Head of caudate nucleus (tissue), 42 donors: Measurements from ENCODE around the gene LTF.
"Not testable (repeated sequence)": the region's sequence is repeated elsewhere in the genome, so short reads cannot be mapped to it uniquely, and the experiment has no call there.

Experiments used
- DNase-seq, 42 donors: peaks; one replicate each; pipeline versions ENCODE4 v3.0.0 to v3.0.0-alpha.2; 2020 to 2021; ENCODE audit warnings: mixed read lengths in 7 of 42
- intact Hi-C: fragments of 100-400 bp; cut with DNase I; formaldehyde crosslinking; loops from one replicate; pipeline ENCODE4 v1.15.0; 2022

Gene LTF

GRCh38 chr3:46406788-46407611 lies 57.7 kb downstream of the LTF start, which contains the start of the genes CCR5AS and CCRL2:
Gene CCR5AS (minus strand): TSS chr3:46407066.
Gene CCRL2 (plus strand): TSS chr3:46407259. CDS start chr3:46408080, 821 bp downstream.
- peak in 21 of 42 donors; percentile 12 to 66 (median 35) for DNase-seq

GRCh38 chr3:46406443-46406787 lies 58.3 kb downstream of the LTF start:
- DNase-seq: peak in 1 of 42 donors; percentile 30
- intact Hi-C loops: no loop called here

More at GRCh38 chr3:46406788-46407611, 57.7 kb downstream of the LTF start, which contains the start of the genes CCR5AS and CCRL2:
- intact Hi-C loops: no loop called here

- no peak for DNase-seq
- intact Hi-C loops: no loop called here
Measured at GRCh38 chr3:46405301-46406019, 59.2 kb downstream of the LTF start.

DNA sequence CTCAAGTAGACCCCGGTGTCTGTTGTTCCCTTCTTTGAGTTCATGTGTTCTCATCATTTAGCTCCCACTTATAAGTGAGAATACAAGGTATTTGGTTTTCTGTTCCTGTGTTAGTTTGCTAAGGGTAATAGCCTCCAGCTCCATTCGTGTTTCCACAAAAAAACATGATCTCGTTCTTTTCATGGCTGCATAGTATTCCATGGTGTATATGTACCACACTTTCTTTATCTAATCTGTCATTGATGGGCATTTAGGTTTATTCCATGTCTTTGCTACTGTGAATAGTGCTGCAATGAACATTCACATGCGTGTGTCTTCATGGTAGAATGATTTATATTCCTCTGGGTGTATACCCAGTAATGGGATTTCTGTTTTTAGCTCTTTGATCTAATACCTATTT lies 61.8 kb downstream of the LTF start:
- intact Hi-C loops, DNase-seq: not testable (repeated sequence)

DNA sequence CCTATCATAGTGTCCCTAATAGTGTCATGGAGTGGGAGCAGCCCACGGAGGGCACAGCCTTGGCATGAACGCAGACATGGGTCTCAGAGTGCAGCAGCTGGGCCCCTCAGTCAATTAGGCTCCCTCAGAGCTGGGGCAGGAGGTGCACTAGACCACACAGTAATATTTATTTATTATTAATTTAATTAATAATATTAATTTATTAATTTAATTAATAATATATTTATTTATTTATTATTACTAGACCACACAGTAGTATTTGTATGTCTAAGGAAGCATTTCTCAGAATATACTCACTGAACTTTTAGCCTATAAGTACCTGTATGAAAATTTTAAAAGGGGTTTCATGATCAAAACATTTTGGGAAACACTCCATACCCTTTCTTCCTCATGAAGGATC lies 63.1 kb downstream of the LTF start:
- intact Hi-C loops: no loop called here
- DNase-seq: no peak

DNA sequence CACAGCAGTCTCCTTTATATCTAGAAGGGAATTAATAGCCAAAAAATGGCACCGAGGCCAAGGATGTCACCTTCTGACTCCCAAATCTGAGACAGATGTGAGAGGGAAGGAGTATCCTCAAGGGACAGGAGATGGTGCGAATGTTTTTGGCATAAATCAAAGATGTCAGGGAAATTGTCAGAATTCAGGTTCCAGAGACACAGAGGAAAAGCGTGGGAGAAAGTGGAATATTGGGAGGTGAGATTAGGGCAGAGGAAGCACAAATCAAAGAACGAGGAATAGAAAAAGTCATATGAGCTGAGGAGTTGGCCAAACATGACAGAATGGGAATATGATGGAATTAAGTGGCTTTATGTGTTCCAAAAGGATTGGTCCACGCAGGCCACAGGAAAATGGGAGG lies 63.9 kb downstream of the LTF start:
- DNase-seq: peak in 2 of 42 donors; percentile 5 to 20
- intact Hi-C loops: no loop called here

GRCh38 chr3:46400000-46400734 lies 64.5 kb downstream of the LTF start:
- peak in 1 of 42 donors; percentile 15 for DNase-seq
- intact Hi-C loops: no loop called here

- intact Hi-C loops: no loop called here
Measured at GRCh38 chr3:46399557-46399956, 65.1 kb downstream of the LTF start.

GRCh38 chr3:46399098-46399497 lies 65.6 kb downstream of the LTF start:
- intact Hi-C loops: no loop called here
- peak in 2 of 42 donors; percentile 4 to 5 for DNase-seq

More at GRCh38 chr3:46399557-46399956, 65.1 kb downstream of the LTF start:
- DNase-seq: peak in 1 of 42 donors; percentile 8

- intact Hi-C loops: no loop called here
- no peak for DNase-seq
Measured at GRCh38 chr3:46398186-46398955, 66.3 kb downstream of the LTF start.

GRCh38 chr3:46397111-46397510 lies 67.6 kb downstream of the LTF start:
- intact Hi-C loops: no loop called here
- no peak for DNase-seq

DNA sequence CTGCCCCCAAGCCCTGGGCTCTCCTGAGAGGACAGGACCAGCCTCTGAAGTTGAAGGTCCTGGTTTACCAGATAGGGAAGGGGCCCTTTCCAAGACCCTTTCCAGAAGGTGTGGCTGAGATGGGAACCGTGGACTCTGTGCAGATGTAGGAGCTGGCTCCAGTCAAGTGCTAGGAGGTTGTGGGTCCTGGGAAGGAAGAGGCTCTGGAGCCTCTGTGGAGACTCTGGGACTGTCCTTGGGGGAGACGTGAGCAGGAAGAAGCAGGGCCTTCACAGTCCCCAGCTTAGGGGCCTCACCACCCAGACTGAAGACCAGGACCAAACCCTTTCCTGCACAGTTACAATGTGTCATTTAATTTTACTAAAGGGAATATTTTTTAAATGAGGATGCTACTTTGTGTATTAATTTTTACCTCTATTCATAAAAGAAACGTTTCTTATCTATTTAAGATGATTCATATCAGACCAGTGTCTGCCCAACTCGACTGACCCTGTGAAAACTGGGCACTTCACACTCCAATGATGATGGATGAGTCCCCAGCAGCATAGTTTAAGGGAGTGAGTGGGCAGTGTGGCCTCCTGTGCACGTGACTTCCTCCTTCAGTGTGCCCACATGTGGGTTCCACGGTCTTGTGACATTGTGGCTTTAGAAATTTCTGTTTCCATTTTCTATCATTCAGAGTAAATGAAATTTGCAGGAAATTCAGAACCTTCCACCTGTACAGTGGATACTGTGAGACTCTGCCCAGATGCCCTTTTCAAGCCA lies 68.8 kb downstream of the LTF start:
- intact Hi-C loops: no loop called here
- peak in 1 of 42 donors; percentile 39 for DNase-seq

DNA sequence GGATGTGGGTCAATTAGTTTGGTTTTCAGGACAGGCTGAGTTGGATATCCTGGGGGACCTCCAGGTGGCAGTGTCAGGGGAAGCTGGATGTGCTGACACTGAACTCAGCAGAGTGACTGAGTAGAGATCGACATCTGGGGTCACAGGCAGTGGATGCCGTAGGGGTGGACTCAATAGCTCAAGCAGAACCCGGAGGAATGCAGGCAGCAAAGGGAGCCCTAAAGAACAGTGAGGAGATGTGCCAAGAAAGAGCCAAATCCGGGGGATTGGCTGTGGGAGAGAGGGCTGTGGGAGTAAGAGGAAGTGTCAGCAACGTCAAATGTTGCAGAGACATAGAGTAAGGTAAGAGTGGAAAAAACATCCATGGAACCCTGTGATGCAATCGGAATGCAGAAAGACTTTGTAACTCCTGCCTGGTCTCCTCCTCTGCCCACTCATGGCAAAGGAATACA lies 69.5 kb downstream of the LTF start:
- intact Hi-C loops: no loop called here
- DNase-seq: peak in 24 of 42 donors; percentile 20 to 81 (median 43)

DNA sequence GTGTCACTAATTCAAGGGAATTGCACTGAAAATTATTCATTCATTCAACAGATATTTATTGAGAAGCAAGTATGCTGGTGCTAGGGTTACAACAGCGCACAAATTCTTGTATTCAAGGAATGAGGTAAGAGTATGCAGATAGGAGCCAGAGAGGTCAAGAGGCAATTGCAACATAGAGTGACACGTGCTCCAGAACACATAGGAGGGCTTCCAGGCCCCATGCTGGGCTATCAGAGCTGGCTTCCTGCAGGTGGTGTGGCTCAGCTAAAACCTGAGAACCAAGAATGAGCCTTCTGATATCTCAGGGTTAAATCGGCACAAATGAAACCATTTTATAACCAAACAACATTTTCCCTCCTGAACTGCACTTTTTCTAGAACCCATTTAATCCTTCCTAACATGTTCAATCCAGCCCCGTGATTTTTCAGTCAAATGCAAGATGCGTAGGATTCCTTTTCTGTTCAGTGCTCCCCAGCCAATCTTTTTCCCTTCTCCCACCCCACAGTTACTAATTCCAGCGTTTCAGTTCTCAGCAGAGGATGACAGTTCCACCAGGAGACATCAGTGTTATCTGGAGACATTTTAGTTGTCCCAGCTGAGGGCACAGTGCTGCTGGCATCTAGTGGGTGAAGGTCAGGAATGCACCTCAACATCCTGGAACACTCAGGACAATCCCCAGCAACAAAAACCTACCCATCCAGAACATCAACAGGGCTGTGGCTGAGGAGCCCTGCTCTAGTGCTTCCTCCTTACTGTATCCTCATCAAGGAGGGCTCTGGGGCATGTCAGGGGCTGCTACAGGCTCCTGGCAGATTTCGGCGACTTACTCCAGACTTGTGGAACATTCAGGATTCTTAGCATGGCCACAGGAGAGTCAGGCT lies 70.9 kb downstream of the LTF start:
- intact Hi-C loops: no loop called here
- peak in 27 of 42 donors; percentile 7 to 85 (median 50) for DNase-seq

- DNase-seq: no peak
- intact Hi-C loops: no loop called here
Measured at GRCh38 chr3:46393011-46393410, 71.7 kb downstream of the LTF start.

GRCh38 chr3:46391526-46391925 lies 73.2 kb downstream of the LTF start:
- intact Hi-C loops: not testable (repeated sequence)
- DNase-seq: peak in 1 of 42 donors; percentile 10

DNA sequence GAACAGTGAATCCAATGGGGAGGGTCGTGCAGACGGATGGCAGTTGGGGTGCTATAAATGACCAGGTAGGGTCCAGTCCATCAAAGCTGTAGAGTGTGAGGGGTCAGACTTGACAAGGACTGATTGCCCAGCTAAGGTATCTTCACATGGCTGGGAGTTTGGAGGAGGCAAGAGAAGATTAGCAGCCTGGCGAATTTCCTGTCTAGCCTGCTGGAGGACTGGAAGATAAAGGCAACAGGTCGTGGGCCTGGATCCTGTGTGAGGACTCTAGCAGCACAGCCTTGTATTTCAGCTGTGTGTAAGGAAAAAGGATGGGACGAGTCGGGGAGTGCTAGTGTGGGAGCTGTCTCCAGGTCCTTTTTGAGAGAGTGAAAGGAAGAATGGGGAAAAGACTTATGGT lies 75.4 kb downstream of the LTF start:
- intact Hi-C loops: no loop called here
- peak in 1 of 42 donors; percentile 26 for DNase-seq
